Measurements from ENCODE around the gene LZTS2. TPM values are rescaled to one million over a fixed set of nuclear protein-coding genes. Genes with fewer than 3 reads are reported as not detected.

Gene LZTS2
- total and polyA plus RNA-seq, 2 of the 4 experiments (the other 2 are of a cell fraction): 19.2 to 101 TPM

- BruUV-seq (replicated peaks): no TSS peak
- Histone ChIP-seq H3K27ac (ENCODE audit: insufficient read depth, low read length) (no peak overlapping the region), H3K4me3 (ENCODE audit: insufficient read depth, low read depth, low read length) (no peak overlapping the region), H2BK120ac (ENCODE audit: low read depth, low read length) (no peak overlapping the region), H3K79me1 (ENCODE audit: low read depth in 1 of 2, low read length in 2 of 2) (0 out of 4 replicates have a peak, but pooled peaks cover 0 to 7% of the 10 kb centered on the region in 2 experiments), H3K4ac (ENCODE audit: low read depth, low read length) (no peak overlapping the region), H2BK15ac (ENCODE audit: low read depth, low read length) (no peak overlapping the region), H3K9me1 (ENCODE audit: insufficient read depth, low read length) (peaks cover 13% of the 10 kb centered on the region), H3K18ac (ENCODE audit: low read depth, low read length) (no peak overlapping the region), H3K27me3 (ENCODE audit: control insufficient read depth, insufficient read depth, low read length) (no peaks in the 10 kb centered on the region; the same call in 1 of the 2 replicates), H2BK5ac (ENCODE audit: low read depth, low read length, poor library complexity, severe bottlenecking) (no peak overlapping the region), H4K91ac (ENCODE audit: insufficient read depth, low read depth, low read length) (no peak overlapping the region), H4K8ac (ENCODE audit: low read depth in 2 of 2, low read length in 2 of 2) (no peak overlapping the region), H3K36me3 (ENCODE audit: control insufficient read depth, insufficient read depth, low read length) (no peaks in the 10 kb centered on the region), H3K14ac (replicated peaks; ENCODE audit: low read depth, low read length) (no peak overlapping the region), H3K9me3 (ENCODE audit: control insufficient read depth, insufficient read depth, low read length) (no peaks in the 10 kb centered on the region), H4K20me1 (ENCODE audit: insufficient read depth, low read length) (peaks cover 4% of the 10 kb centered on the region; the same call in 1 of the 2 replicates), H2AK5ac (ENCODE audit: low read depth, low read length) (peak overlapping the region; percentile 5; the same call in 1 of the 2 replicates), H4K5ac (ENCODE audit: low read depth, low read length) (no peak overlapping the region), H3K9ac (ENCODE audit: low read depth, low read length) (no peak overlapping the region), H2AFZ (replicated peaks; ENCODE audit: low read length, poor library complexity) (peak overlapping the region; percentile 28), H2AK9ac (replicated peaks; ENCODE audit: low read depth, low read length, poor library complexity) (peak overlapping the region; percentile 92), H3K23ac (ENCODE audit: low read depth, low read length) (no peak overlapping the region), H3K56ac (ENCODE audit: extremely low read depth, insufficient read depth, low read length) (no peak overlapping the region), H2BK20ac (ENCODE audit: low read depth, low read length) (no peak overlapping the region), H3K4me2 (ENCODE audit: low read depth, low read length) (no peak overlapping the region), H3K4me1 (ENCODE audit: control insufficient read depth, insufficient read depth, low read length) (peaks cover 22% of the 10 kb centered on the region)
- WGBS, 2 experiments (ENCODE audit: extremely low coverage in 2 of 2, insufficient read length in 1 of 2): 65% methylated on average over 5 of the region's 8 CpGs; no CpG with 5 or more reads in 1 of the 2 experiments
- ATAC-seq (ENCODE audit: low read depth) (no peak), DNase-seq (no peak)
- ChIA-PET POLR2A (ENCODE audit: unreplicated experiment) (no interaction called here), CTCF (interaction anchor here (0.7 to 6.8 kb wide), 7 partner anchors 10 to 497 kb away, joined by 3 to 48 read pairs (median 10); partner anchors contain the start of genes LZTS2, MRPL43 and TWNK)
- dilution Hi-C loops (cut with HindIII; ENCODE audit: low sequenced_read_pairs, unreplicated experiment) (no loop called here), intact Hi-C loops (cut with micrococcal nuclease) (loop anchor here (10.0 kb wide), 1 partner anchor 451 kb away; no protein-coding TSS in a partner anchor), in situ Hi-C loops (cut with MboI; ENCODE audit: low sequenced_read_pairs) (no loop called here)
- TF ChIP-seq SMC3 (IDR thresholded peaks at IDR 0.05; ENCODE audit: low read depth, low read length) (no peak), CTCF (conservative IDR thresholded peaks at IDR 0.05; ENCODE audit: low read depth, low read length) (0 out of 2 replicates have a peak, but pooled peaks have one; percentile 0)
Observed at GRCh38 chr10:101015582-101015973, 16.0 kb downstream of the LZTS2 start.

Measured in IMR-90 (cell line).